ENCODE measurements around the gene MFSD11. TPM values are rescaled to one million over a fixed set of nuclear protein-coding genes. Genes with fewer than 3 reads are reported as not detected.

The MFSD11 gene
- total and polyA plus RNA-seq, 2 of the 8 experiments (the other 6 are each of a cell fraction or from before 2014, with no cell fraction given) = 17.7 to 19.8 TPM

- TF ChIP-seq BACH1 (IDR thresholded peaks at IDR 0.05; ENCODE audit: low read length) (0 out of 2 replicates have a peak, but pooled peaks have one; percentile 5), JUN (IDR thresholded peaks at IDR 0.05; ENCODE audit: low read depth, low read length) (no peak), HDAC2 (IDR thresholded peaks at IDR 0.05; ENCODE audit: borderline replicate concordance in 1 of 2, low read depth in 2 of 2, low read length in 2 of 2) (no peak), CHD2 (IDR thresholded peaks at IDR 0.05; ENCODE audit: low read length) (0 out of 2 replicates have a peak, but pooled peaks have one; percentile 4), SUZ12 (IDR thresholded peaks at IDR 0.05; ENCODE audit: low read length) (no peak)
Observed at GRCh38 chr17:76736349-76737081, 1.4 kb upstream of the MFSD11 start (continued).
